GM04504 (cell line): ENCODE measurements around the gene RALGAPB.
"Not testable (repeated sequence)": the region's sequence is repeated elsewhere in the genome, so short reads cannot be mapped to it uniquely, and the experiment has no call there.

ENCODE experiments used
- DNase-seq: peaks from one replicate; pipeline ENCODE4 v3.0.0-alpha.2; 2012; ENCODE audit warnings: low read depth

RALGAPB gene

GRCh38 chr20:38585404-38586180, 112.9 kb downstream of the RALGAPB start:
- no peak for DNase-seq

GRCh38 chr20:38586181-38586525, 113.5 kb downstream of the RALGAPB start:
- no peak for DNase-seq

GRCh38 chr20:38588303-38588702, 115.7 kb downstream of the RALGAPB start:
- DNase-seq = no peak

GRCh38 chr20:38589351-38589750, 116.7 kb downstream of the RALGAPB start:
- DNase-seq = no peak

- no peak for DNase-seq
Measured at GRCh38 chr20:38589967-38590675, 117.5 kb downstream of the RALGAPB start.

- no peak for DNase-seq
Measured at GRCh38 chr20:38590676-38591473, 118.2 kb downstream of the RALGAPB start.

- DNase-seq = no peak
Measured at GRCh38 chr20:38591474-38592410, 119.1 kb downstream of the RALGAPB start.

- DNase-seq = not testable (repeated sequence)
Measured at GRCh38 chr20:38592411-38592790, 119.8 kb downstream of the RALGAPB start.

GRCh38 chr20:38594281-38594680, 121.6 kb downstream of the RALGAPB start:
- not testable (repeated sequence) for DNase-seq

- DNase-seq = not testable (repeated sequence)
Measured at GRCh38 chr20:38595886-38596285, 123.2 kb downstream of the RALGAPB start.

GRCh38 chr20:38599410-38599882, 126.8 kb downstream of the RALGAPB start:
- no peak for DNase-seq

- DNase-seq = no peak
Measured at GRCh38 chr20:38600057-38600456, 127.4 kb downstream of the RALGAPB start.

GRCh38 chr20:38601216-38602184, 128.9 kb downstream of the RALGAPB start, which contains the start of gene ARHGAP40:
TSS of gene ARHGAP40 (plus strand) at chr20:38601809.
- no peak for DNase-seq

- no peak for DNase-seq
Measured at GRCh38 chr20:38602185-38602581, 129.5 kb downstream of the RALGAPB start.

- DNase-seq = no peak
Measured at GRCh38 chr20:38603286-38603685, 130.6 kb downstream of the RALGAPB start.

GRCh38 chr20:38604873-38605303, 132.2 kb downstream of the RALGAPB start:
- no peak for DNase-seq

GRCh38 chr20:38607351-38607750, 134.7 kb downstream of the RALGAPB start:
- DNase-seq = no peak

GRCh38 chr20:38608188-38608587, 135.5 kb downstream of the RALGAPB start:
- DNase-seq = no peak

- DNase-seq = no peak
Measured at GRCh38 chr20:38609815-38610214, 137.2 kb downstream of the RALGAPB start.

GRCh38 chr20:38610521-38610920, 137.9 kb downstream of the RALGAPB start:
- no peak for DNase-seq
